ENCODE data around the gene ADD1.

- no peak for TF ChIP-seq POLR2A (IDR thresholded peaks at IDR 0.05)
- TF ChIP-seq, protein P1, sequence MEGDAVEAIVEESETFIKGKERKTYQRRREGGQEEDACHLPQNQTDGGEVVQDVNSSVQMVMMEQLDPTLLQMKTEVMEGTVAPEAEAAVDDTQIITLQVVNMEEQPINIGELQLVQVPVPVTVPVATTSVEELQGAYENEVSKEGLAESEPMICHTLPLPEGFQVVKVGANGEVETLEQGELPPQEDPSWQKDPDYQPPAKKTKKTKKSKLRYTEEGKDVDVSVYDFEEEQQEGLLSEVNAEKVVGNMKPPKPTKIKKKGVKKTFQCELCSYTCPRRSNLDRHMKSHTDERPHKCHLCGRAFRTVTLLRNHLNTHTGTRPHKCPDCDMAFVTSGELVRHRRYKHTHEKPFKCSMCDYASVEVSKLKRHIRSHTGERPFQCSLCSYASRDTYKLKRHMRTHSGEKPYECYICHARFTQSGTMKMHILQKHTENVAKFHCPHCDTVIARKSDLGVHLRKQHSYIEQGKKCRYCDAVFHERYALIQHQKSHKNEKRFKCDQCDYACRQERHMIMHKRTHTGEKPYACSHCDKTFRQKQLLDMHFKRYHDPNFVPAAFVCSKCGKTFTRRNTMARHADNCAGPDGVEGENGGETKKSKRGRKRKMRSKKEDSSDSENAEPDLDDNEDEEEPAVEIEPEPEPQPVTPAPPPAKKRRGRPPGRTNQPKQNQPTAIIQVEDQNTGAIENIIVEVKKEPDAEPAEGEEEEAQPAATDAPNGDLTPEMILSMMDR (IDR thresholded peaks at IDR 0.05), result no peak
Observed at GRCh38 chr4:2941138-2942036, 97.7 kb downstream of the ADD1 start.

Measured in heart left ventricle (tissue), 13 donors.